Measurements from ENCODE around the gene HLA-E. TPM values are rescaled to one million over a fixed set of nuclear protein-coding genes. Genes with fewer than 3 reads are reported as not detected.

HLA-E gene
- 1,028 TPM for total RNA-seq
- long read RNA-seq, transcript HLA-E-201 (8 exons, 2,601 nt): major isoform, 2,109 of 2,754 reads
- long read RNA-seq, partial matches to known transcripts: 579 of 2,754 reads
- long read RNA-seq, other reads (novel, unspliced or antisense): 65 of 2,754 reads

- peaks cover 34% of the 10 kb centered on the region for H3K4me1 ChIP-seq
- peak within 1 kb of the TSS; percentile 93 for H3K4me3 ChIP-seq
- peak within 1 kb of the TSS; percentile 97 for H3K27ac ChIP-seq
- no peaks in the 10 kb centered on the region for H3K9me3 ChIP-seq
- peaks cover 42% of the 10 kb centered on the region for H3K36me3 ChIP-seq
- DNase-seq (peak; percentile 92), ATAC-seq (peak; percentile 94)
- no peaks in the 10 kb centered on the region for H3K27me3 ChIP-seq
- TF ChIP-seq CTCF (IDR thresholded peaks at IDR 0.05): no peak
- intact Hi-C loops (cut with DNase I): loop anchor here (5.0 kb wide), 1 partner anchor 43 kb away; no protein-coding TSS in a partner anchor
Measured at GRCh38 chr6:30489081-30490025, at the start of gene HLA-E. Gene HLA-E (plus strand): TSS chr6:30489509. CDS start chr6:30489532, 23 bp downstream.

- Histone ChIP-seq H3K9me3 (no peaks in the 10 kb centered on the region), H3K27ac (no peak overlapping the region), H3K36me3 (no peaks in the 10 kb centered on the region), H3K4me3 (no peak overlapping the region), H3K27me3 (peaks cover 56% of the 10 kb centered on the region), H3K4me1 (no peaks in the 10 kb centered on the region)
- ATAC-seq (no peak), DNase-seq (no peak)
- intact Hi-C loops (cut with DNase I): no loop called here
- no peak for TF ChIP-seq CTCF (IDR thresholded peaks at IDR 0.05)
Measured at GRCh38 chr6:30441171-30441570, 48.1 kb upstream of the HLA-E start.

DNA sequence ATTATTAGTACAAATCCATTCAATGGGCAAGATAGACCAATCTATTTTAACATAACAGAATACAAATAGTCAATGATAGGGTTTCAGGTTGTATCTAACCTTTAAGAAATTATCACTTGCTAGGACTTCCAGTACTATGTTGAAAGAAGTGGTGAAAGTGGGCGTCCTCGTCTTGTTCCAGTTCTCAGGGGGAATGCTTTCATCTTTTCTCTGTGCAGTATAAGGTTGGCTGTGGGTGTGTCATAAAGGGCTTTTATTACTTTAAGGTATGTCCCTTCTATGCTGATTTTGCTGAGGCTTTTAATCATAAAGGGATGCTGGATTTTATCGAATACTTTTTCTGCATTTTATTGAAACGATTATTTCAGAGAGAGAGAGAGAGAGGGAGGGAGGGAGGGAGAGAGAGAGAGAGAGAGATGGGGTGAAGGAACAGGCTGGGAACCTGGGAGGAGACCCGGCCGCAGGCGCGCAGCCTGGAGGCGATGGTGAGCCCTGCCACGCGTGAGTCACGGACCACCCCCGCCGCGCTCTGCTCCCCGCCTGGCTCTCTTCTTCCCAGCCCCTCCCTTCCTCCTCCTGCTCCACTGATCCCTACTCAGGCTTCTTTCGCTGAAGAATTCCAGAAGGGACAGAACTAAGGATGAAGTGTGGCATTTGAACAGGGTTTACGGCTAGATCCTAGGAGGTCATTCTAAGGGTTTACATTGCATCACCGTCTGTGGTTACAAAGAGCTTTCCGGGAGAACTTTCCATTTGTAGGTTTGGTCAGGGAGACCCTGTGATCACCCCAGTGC lies 45.5 kb upstream of the HLA-E start:
- intact Hi-C loops (cut with DNase I): no loop called here
- Histone ChIP-seq H3K27ac (no peak overlapping the region), H3K4me3 (no peak overlapping the region), H3K36me3 (no peaks in the 10 kb centered on the region), H3K27me3 (peaks cover 81% of the 10 kb centered on the region), H3K4me1 (no peaks in the 10 kb centered on the region), H3K9me3 (no peaks in the 10 kb centered on the region)
- ATAC-seq (peak; percentile 43), DNase-seq (no peak)
- no peak for TF ChIP-seq CTCF (IDR thresholded peaks at IDR 0.05)

DNA sequence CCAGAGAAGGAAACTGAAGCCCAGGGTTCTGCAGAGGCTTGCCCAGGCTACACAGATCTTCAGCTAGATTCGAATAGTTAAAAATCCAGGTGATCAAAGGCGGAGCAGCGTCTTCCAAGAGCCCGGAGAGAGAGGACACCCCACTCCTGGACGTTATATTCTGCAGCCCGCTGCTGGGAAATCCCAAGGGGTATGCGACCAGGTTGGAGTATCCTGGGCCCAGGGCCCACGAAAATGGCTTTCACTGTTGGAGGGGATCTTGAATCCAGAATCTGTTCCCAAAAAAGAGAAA lies 44.9 kb upstream of the HLA-E start:
- H3K27me3 ChIP-seq: peaks cover 87% of the 10 kb centered on the region

More for the DNA sequence above, 44.9 kb upstream of the HLA-E start:
- H3K4me1 ChIP-seq: no peaks in the 10 kb centered on the region
- no peak for DNase-seq
- no peak for TF ChIP-seq CTCF (IDR thresholded peaks at IDR 0.05)
- no peak overlapping the region for H3K4me3 ChIP-seq
- ATAC-seq: no peak
- H3K36me3 ChIP-seq: no peaks in the 10 kb centered on the region
- intact Hi-C loops (cut with DNase I): no loop called here
- H3K9me3 ChIP-seq: no peaks in the 10 kb centered on the region
- no peak overlapping the region for H3K27ac ChIP-seq

Data from upper lobe of right lung (tissue), 1 donor.